ENCODE measurements around the gene CELF5.
"Not testable (repeated sequence)": the region's sequence is repeated elsewhere in the genome, so short reads cannot be mapped to it uniquely, and the experiment has no call there.

The CELF5 gene

GRCh38 chr19:3208317-3209207 lies 15.9 kb upstream of the CELF5 start:
- no peak for FAIRE-seq

- FAIRE-seq = no peak
Observed at GRCh38 chr19:3210347-3211017, 14.0 kb upstream of the CELF5 start.

GRCh38 chr19:3211191-3211590 lies 13.3 kb upstream of the CELF5 start:
- no peak for FAIRE-seq

- FAIRE-seq = no peak
Observed at GRCh38 chr19:3213159-3213558, 11.3 kb upstream of the CELF5 start.

GRCh38 chr19:3216874-3217273 lies 7.6 kb upstream of the CELF5 start:
- FAIRE-seq = no peak

- no peak for FAIRE-seq
Observed at GRCh38 chr19:3220576-3220975, 3.9 kb upstream of the CELF5 start.

- not testable (repeated sequence) for FAIRE-seq
Observed at GRCh38 chr19:3221576-3221975, 2.9 kb upstream of the CELF5 start.

GRCh38 chr19:3222709-3223108 lies 1.8 kb upstream of the CELF5 start:
- FAIRE-seq = no peak

- no peak for FAIRE-seq
Observed at GRCh38 chr19:3225169-3225485, 666 bp downstream of the CELF5 start.

- FAIRE-seq = no peak
Observed at GRCh38 chr19:3225677-3226093, 1.2 kb downstream of the CELF5 start.

- FAIRE-seq = no peak
Observed at GRCh38 chr19:3227054-3227626, 2.7 kb downstream of the CELF5 start.

GRCh38 chr19:3229346-3229743 lies 4.9 kb downstream of the CELF5 start:
- FAIRE-seq = no peak

- FAIRE-seq = no peak
Observed at GRCh38 chr19:3229888-3230496, 5.5 kb downstream of the CELF5 start.

- no peak for FAIRE-seq
Observed at GRCh38 chr19:3231288-3231687, 6.8 kb downstream of the CELF5 start.

- no peak for FAIRE-seq
Observed at GRCh38 chr19:3233116-3233515, 8.7 kb downstream of the CELF5 start.

- FAIRE-seq = no peak
Observed at GRCh38 chr19:3233831-3234230, 9.4 kb downstream of the CELF5 start.

GRCh38 chr19:3234800-3235199 lies 10.3 kb downstream of the CELF5 start:
- FAIRE-seq = no peak

GRCh38 chr19:3235604-3236003 lies 11.1 kb downstream of the CELF5 start:
- not testable (repeated sequence) for FAIRE-seq

- FAIRE-seq = no peak
Observed at GRCh38 chr19:3236272-3236671, 11.8 kb downstream of the CELF5 start.

GRCh38 chr19:3238066-3238561 lies 13.7 kb downstream of the CELF5 start:
- no peak for FAIRE-seq

- FAIRE-seq = no peak
Observed at GRCh38 chr19:3239367-3239766, 14.9 kb downstream of the CELF5 start.

- no peak for FAIRE-seq
Observed at GRCh38 chr19:3243819-3244700, 19.6 kb downstream of the CELF5 start.

All from endometrium (tissue), 2 donors.